ENCODE results near the gene GAB3. TPM values are rescaled to one million over a fixed set of nuclear protein-coding genes. Genes with fewer than 3 reads are reported as not detected.

The GAB3 gene
- total and polyA plus RNA-seq, 9 of the 15 experiments (the other 6 are each of a cell fraction or from before 2014, with no cell fraction given): 16.1 to 31.4 (median 20.2) TPM

- TF ChIP-seq AFF1 (IDR thresholded peaks at IDR 0.05; ENCODE audit: low read depth in 1 of 2, partially characterized antibody in 2 of 2) (no peak), NR2F6 (CRISPR knock-in tag; IDR thresholded peaks at IDR 0.05) (no peak), ZFP1 (CRISPR knock-in tag; IDR thresholded peaks at IDR 0.05) (no peak), CLOCK (CRISPR knock-in tag; IDR thresholded peaks at IDR 0.05; ENCODE audit: borderline replicate concordance) (no peak), EZH2 (IDR thresholded peaks at IDR 0.05; ENCODE audit: borderline replicate concordance, low read depth, low read length) (no peak), PURB (CRISPR knock-in tag; IDR thresholded peaks at IDR 0.05; ENCODE audit: low read depth) (no peak), NCOA6 (IDR thresholded peaks at IDR 0.05) (no peak), BRF1 (IDR thresholded peaks at IDR 0.05; ENCODE audit: borderline replicate concordance, extremely low read depth, insufficient read length) (no peak), CCNT2 (IDR thresholded peaks at IDR 0.05; ENCODE audit: borderline replicate concordance, extremely low read depth, insufficient read length, low read depth, low read length) (no peak), ZNF79 (CRISPR knock-in tag; IDR thresholded peaks at IDR 0.05; ENCODE audit: low read depth) (no peak), NUFIP1 (IDR thresholded peaks at IDR 0.05; ENCODE audit: partially characterized antibody) (no peak), PTRF (tag; IDR thresholded peaks at IDR 0.05) (no peak), MIER1 (IDR thresholded peaks at IDR 0.05; ENCODE audit: low read depth) (no peak), ZNF184 (CRISPR knock-in tag; IDR thresholded peaks at IDR 0.05) (no peak), DIDO1 (tag; IDR thresholded peaks at IDR 0.05; ENCODE audit: low read depth) (no peak), CTBP1 (IDR thresholded peaks at IDR 0.05; ENCODE audit: borderline replicate concordance) (peak; percentile 58; the same call in 1 of the 2 replicates), XRCC5 (IDR thresholded peaks at IDR 0.05; ENCODE audit: low read depth, low read length) (no peak), ZKSCAN8 (CRISPR knock-in tag; IDR thresholded peaks at IDR 0.05) (no peak), RBM14 (IDR thresholded peaks at IDR 0.05; ENCODE audit: borderline replicate concordance, insufficient read depth, low read depth, low read length) (no peak), MCM2 (IDR thresholded peaks at IDR 0.05; ENCODE audit: low read depth) (no peak)
Observed at GRCh38 chrX:154784149-154784995, 33.5 kb upstream of the GAB3 start (continued).

Measured in K562 (cell line).